GM18526 (cell line): ENCODE results near the gene ZNF865.

ENCODE experiments used
- POLR2A ChIP-seq: IDR thresholded peaks from 3 replicates; pipeline ENCODE4 v1.6.1; 2011; ENCODE audit not compliant: insufficient read length; ENCODE audit errors: extremely low read depth

ZNF865 gene

GRCh38 chr19:55614711-55615542 lies 9.5 kb downstream of the ZNF865 start:
- no peak for TF ChIP-seq POLR2A

DNA sequence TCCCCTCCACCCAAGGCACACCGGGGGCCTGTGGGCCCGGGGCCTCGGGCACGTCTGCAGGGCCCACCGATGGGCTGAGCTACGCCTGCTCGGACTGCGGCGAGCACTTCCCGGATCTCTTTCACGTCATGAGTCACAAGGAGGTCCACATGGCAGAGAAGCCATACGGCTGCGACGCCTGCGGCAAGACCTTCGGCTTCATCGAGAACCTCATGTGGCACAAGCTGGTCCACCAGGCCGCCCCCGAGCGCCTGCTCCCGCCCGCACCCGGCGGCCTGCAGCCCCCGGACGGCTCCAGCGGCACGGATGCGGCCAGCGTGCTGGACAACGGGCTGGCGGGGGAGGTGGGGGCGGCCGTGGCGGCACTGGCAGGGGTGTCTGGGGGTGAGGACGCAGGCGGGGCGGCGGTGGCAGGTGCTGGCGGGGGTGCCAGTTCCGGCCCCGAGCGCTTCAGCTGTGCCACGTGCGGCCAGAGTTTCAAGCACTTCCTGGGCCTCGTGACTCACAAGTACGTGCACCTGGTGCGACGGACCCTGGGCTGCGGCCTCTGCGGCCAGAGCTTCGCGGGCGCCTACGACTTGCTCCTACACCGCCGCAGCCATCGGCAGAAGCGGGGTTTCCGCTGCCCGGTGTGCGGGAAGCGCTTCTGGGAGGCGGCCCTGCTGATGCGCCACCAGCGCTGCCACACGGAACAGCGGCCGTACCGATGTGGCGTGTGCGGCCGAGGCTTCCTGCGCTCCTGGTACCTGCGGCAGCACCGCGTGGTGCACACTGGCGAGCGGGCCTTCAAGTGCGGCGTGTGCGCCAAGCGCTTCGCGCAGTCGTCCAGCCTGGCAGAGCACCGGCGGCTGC lies 10.3 kb downstream of the ZNF865 start:
- TF ChIP-seq POLR2A = no peak

DNA sequence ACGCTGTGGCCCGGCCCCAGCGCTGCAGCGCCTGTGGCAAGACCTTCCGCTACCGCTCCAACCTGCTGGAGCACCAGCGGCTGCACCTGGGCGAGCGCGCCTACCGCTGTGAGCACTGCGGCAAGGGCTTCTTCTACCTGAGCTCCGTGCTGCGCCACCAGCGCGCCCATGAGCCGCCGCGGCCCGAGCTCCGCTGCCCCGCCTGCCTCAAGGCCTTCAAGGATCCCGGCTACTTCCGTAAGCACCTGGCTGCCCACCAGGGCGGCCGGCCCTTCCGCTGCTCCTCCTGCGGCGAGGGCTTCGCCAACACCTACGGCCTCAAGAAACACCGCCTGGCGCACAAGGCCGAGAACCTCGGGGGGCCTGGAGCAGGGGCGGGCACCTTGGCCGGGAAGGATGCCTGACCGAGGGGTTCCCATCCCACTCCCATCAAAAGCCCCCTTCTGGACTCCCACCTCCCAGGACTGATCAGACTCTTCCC lies 11.0 kb downstream of the ZNF865 start:
- TF ChIP-seq POLR2A = no peak

GRCh38 chr19:55617426-55617825 lies 12.0 kb downstream of the ZNF865 start:
- no peak for TF ChIP-seq POLR2A

- no peak for TF ChIP-seq POLR2A
These were observed 13.0 kb downstream of the ZNF865 start for GRCh38 chr19:55618426-55618825.

GRCh38 chr19:55619286-55619685 lies 13.8 kb downstream of the ZNF865 start:
- TF ChIP-seq POLR2A = no peak

DNA sequence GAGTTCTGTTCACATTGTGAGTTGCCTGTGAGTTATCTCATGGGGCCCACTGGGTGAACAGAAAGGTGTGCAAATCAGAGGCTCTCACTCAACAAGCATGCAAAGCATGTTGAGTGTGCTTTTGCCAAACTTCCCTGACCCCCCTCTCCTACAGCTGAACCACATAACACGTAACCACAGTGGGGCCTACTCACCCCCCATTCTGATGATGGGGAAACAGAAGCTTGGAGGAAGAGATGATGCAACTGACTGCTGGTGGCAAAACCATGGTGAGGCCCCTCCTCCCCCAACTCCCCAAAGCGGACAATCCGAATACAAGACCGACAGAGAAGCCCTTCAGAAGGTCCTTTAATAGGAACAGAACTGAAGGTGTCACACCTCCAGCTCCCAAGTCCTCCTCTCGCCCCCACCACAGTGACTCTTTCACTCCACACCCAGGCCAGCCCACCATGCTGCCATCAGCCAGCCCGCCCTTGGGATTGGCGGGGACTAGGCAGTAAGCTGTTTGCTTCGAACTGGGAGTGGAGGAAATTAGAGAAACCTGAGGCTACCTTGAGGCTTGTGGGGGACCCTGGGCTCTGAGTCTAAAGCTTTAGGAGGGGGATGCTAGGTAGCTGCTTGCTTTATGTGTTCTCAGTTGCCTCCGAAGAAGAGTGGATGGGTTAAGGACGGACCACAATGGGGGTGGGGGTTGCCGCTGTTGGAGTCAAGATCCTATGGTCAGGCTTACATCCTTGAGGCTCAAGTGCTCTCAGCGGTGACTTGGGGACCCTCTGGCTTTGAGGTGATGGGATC lies 15.2 kb downstream of the ZNF865 start:
- TF ChIP-seq POLR2A = no peak

DNA sequence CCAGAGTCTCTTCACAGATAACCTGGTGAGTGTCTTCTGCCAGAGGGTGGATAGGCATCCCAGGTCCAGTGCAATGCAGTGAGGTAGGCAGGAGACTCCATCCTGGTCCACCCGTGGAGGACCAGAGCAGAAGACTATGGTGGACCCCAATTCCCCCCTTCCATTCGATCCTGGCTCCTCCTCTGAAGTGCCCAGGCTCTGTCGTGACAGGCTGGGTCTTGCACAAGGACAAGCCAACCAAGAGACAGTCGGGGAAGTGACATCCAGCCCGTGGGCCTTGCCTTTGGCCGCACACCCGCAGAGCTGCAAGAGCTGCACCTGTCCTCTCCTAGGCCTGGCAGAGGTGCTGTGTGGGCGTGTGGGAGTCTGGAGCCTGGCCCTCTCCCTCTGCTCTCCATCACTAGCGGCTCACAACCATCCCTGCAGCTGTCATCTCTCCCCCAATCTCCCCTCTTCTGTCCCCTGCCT lies 15.8 kb downstream of the ZNF865 start:
- no peak for TF ChIP-seq POLR2A

- no peak for TF ChIP-seq POLR2A
These were observed 16.3 kb downstream of the ZNF865 start for GRCh38 chr19:55621673-55622231.

DNA sequence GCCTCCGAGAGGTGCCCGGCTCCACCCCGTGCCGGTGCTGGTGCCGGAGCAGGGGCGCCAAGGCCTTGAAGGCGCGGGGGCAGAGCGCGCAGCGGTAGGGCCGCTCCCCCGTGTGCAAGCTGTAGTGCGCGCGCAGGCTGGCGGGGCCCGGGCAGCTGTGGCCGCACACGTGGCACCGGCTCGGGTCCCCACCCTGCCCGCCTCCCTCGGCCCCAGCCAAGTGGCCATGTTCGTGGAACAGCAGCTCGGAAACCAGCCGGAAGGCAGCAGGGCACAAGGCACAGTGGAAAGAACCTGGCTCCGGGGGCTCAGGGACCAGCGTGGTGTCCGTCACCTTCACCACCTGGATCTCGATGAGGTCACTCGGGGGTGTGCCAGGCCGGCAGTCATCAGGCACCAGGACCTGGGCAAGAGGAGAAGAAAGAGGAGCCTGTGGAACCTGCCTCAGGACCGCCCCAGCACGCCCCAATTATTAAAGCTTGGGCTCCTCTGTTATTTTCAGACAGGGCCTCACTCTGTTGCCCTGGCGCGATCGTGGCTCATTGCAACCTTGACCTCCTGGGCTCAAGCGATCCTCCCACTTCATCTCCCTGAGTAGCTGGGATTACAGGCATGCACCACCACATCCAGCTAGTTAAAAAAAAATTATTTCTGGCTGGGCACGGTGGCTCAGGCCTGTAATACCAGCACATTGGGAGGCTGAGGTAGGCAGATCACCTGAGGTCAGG lies 17.0 kb downstream of the ZNF865 start:
- TF ChIP-seq POLR2A = no peak

GRCh38 chr19:55623130-55623529 lies 17.7 kb downstream of the ZNF865 start:
- TF ChIP-seq POLR2A = no peak

DNA sequence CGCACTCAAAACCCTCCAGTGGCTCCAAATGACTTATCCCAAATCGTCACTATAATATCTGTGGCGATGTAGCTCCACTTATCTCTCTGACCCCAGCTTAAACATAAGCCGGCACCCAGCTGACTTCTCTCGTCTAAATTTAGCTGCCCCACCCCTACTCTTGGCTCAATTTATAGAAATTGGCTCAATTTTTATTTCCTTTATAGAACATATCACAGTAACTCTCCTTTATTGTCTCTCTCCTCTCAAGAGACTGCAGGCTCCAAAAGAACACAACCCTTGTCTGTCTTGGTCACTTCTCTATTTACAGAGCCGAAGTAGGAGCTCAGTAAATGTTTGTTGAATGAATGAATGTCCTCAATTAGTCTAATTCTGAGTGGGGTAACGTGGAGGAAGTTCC lies 18.1 kb downstream of the ZNF865 start:
- no peak for TF ChIP-seq POLR2A

DNA sequence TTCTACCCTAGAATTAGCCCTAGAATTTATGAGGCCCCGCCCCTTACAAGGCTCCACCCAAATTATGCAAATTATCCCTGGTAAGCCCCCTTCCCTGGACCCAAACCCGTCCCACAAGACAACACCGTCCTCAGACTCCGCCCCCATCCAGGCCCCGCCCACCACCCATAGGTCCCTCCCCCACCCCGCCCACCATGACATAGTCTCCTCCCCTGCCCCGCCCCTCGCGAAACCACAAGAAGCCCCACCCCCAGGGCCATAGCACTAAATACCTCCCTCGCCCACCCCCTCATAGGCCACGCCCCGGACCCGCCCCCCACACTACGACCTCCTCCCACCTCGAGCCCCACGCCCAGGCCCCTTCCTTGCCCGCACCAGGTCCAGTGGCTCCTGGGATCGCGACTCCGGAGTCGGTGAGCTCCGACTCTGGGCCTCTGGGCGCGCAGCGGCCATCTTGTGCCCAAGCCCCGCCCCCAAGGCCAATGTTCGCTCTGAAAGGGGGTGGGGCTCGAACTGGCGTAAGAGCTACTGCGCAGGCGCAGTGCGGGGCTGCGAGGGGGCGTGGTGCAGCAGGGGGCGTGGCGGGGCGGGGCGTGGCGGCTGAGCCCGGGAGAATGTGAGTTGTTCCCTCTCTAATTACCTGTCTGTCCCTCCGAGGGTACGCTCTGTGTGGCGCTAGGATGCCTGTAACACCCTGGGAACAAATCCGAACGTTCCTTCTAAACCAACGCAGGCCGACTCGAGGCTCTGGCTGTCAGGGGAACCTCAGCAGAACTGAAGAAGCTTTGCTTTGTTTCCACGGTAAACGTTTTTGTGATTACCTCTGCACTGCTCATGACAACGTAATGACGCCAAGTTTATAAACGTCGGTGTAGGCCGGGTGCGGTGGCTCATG lies 18.9 kb downstream of the ZNF865 start, which contains the start of gene ZNF784:
Gene ZNF784 (minus strand): TSS at position 458 of the 895 bp plus-strand sequence. CDS start 5 bp downstream, at position 453.
- TF ChIP-seq POLR2A = peak; percentile 89

GRCh38 chr19:55625004-55625326 lies 19.5 kb downstream of the ZNF865 start:
- no peak for TF ChIP-seq POLR2A

GRCh38 chr19:55626350-55626749 lies 20.9 kb downstream of the ZNF865 start:
- no peak for TF ChIP-seq POLR2A
